Motor neuron (in vitro differentiated cells): ENCODE results near the gene PARP9. TPM values are rescaled to one million over a fixed set of nuclear protein-coding genes. Genes with fewer than 3 reads are reported as not detected.

Experiments
- ATAC-seq, 8 experiments: fragments of 200-7000 bp; cut with Tn5 transposase; replicated peaks in 6 of 8; 2 replicates each; pipeline ENCODE4 v1.8.0; 2021; ENCODE audit warnings: mild to moderate bottlenecking in 8 of 8, moderate library complexity in 8 of 8
- H3K27ac ChIP-seq, 2 donors: fragments of 250-450 bp; sonication (Bioruptor Pico); 2 replicates each; pipeline ENCODE4 v1.9.0; 2021; ENCODE audit warnings: antibody characterized with exemption in 2 of 2, mild to moderate bottlenecking in 2 of 2, moderate library complexity in 1 of 2
- H3K4me1 ChIP-seq, 2 donors: fragments of 250-450 bp; sonication (Bioruptor Pico); replicated peaks in 1 of 2; 2 replicates each; pipeline ENCODE4 v1.6.1; 2021; ENCODE audit warnings: antibody characterized with exemption in 2 of 2, mild to moderate bottlenecking in 2 of 2, moderate library complexity in 1 of 2
- H3K4me3 ChIP-seq, 5 donors: fragments of 250-450 bp; sonication (Bioruptor Pico); 2 replicates each; pipeline ENCODE4 v1.9.0; 2021; ENCODE audit warnings: antibody characterized with exemption in 5 of 5, mild to moderate bottlenecking in 5 of 5, moderate library complexity in 4 of 5
- WGBS, 10 experiments: fragments of 450-650 bp; shearing (Covaris generic); methylation state at CpG; one replicate each; pipeline ENCODE4 v1.0.0; 2022; 5-methylcytosine and 5-hydroxymethylcytosine counted together
- in situ Hi-C, 9 experiments: fragments of 400-800 bp; cut with MboI; loops; one replicate each; pipeline ENCODE4 v1.15.0; 2021; ENCODE audit warnings: low sequenced_read_pairs in 9 of 9, low pct_unique_long_range_greater_than_20kb in 2 of 9; ENCODE audit not compliant: unreplicated experiment in 9 of 9
- total RNA-seq, 8 experiments: library from RNA; unstranded; fragments of 300-600 nt; gene quantifications; 2 replicates each; pipeline versions ENCODE4 v1.2.3 to v1.2.4, GENCODE V29; 2022

Gene PARP9
- 100 to 1,000 TPM in 1 of 8 experiments, 10 to 100 TPM in 3, 1 to 10 TPM in 2, under 1 TPM in 2; 0.33 to 139 (median 9.8) TPM for total RNA-seq

DNA sequence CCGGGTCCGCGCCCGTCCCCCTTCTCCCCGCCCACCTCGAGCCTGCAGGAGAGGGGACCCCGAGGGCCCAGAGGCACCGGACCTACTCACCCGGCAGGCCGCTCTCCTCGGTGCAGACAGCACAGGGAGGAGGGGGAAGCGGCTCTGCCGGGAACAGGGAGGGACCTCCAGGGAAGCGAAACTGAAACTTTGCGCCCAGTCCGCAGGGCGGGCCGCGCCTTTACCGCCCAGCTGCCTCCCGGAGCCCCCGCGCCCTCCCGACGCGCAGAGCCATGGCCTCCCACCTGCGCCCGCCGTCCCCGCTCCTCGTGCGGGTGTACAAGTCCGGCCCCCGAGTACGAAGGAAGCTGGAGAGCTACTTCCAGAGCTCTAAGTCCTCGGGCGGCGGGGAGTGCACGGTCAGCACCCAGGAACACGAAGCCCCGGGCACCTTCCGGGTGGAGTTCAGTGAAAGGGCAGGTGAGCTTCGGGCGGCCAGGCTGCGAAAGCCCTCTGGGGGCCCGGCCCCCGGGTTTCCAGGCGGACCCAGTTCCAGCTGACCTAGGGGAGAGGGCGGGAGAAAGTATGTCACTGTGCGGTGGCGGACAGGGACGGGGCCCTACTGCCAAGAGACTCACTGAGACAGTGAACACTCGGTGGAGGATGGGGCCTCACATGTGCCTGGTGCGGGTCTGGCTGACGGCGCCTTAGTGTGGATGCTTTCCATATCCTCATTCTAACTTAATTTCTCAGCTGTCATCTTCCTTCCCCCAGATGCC lies at the start of gene PARP9, which contains the start of gene DTX3L:
TSS of gene PARP9 (minus strand) at position 146 of the 758 bp plus-strand sequence. CDS start 4,680 bp downstream, outside the sequence.
TSS of gene DTX3L (plus strand) at position 184 of the 758 bp plus-strand sequence. CDS start at position 273, 89 bp downstream.
- ATAC-seq = peak; percentile 90 to 96 (median 93)
- peaks cover 0 to 6% of the 10 kb centered on the region in 2 donors for H3K4me1 ChIP-seq
- in situ Hi-C loops = loop anchor here in 1 of 9 experiments (10.0 kb wide), 1 partner anchor 110 kb away; no protein-coding TSS in a partner anchor
- WGBS, 10 experiments = 0 to 21% (median 10%) methylated on average over 2 to 6 of the region's 56 CpGs; no CpG with 5 or more reads in 5 of the 10 experiments
- peak within 1 kb of the TSS in 1 of 2 donors; percentile 64 for H3K27ac ChIP-seq
- peak within 1 kb of the TSS; percentile 9 to 44 (median 34) for H3K4me3 ChIP-seq

- no peak overlapping the region for H3K4me3 ChIP-seq
- ATAC-seq = no peak
- no peak overlapping the region for H3K27ac ChIP-seq
- no peaks in the 10 kb centered on the region for H3K4me1 ChIP-seq
- 90 to 100% (median 96%) methylated on average over 2 to 5 of the region's 5 CpGs; no CpG with 5 or more reads in 1 of the 10 experiments for WGBS, 10 experiments
- in situ Hi-C loops = no loop called here
Measured at GRCh38 chr3:122612696-122613095, 48.6 kb upstream of the PARP9 start.

DNA sequence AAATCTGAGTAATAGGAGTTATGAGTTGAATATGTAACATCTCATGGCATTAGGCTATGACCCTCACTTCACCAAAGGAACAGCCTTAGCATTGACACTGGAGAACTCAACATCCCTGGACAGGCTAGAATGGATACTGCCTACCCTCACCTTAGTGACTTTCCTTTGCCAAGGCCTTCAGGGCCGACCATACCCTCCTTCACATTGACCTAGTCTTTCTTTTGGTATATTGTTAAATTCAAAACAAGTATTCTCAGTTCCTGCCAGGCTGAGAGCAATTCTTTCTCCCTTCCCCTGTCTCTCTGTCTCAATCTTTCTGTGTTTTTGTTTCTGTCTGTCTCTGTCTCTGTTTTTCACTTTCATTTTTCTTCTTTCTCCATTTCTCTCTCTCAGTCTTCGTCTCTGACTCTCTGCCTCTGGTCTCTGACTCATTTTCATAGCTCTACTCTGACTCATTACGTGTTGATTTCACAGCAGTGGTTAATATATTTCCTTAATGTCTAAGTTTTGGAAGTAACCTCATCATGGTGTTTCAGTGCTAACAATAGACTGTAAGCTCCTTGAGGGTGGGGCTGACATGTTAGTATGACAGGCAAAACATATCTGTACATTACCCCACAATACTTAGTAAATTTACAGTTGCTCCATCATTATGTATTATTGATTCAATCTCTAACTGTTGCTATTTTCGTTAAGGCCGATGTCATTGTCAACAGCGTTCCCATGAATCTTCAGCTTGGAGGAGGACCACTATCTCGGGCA lies 45.9 kb upstream of the PARP9 start:
- peak in 2 of 8 experiments; percentile 100 for ATAC-seq
- no peak overlapping the region for H3K27ac ChIP-seq
- H3K4me3 ChIP-seq = no peak overlapping the region
- H3K4me1 ChIP-seq = no peaks in the 10 kb centered on the region
- in situ Hi-C loops = no loop called here
- 30 to 85% (median 63%) methylated on average over 1 to 7 of the region's 7 CpGs for WGBS, 10 experiments

GRCh38 chr3:122608916-122609315 lies 44.8 kb upstream of the PARP9 start:
- no peaks in the 10 kb centered on the region for H3K4me1 ChIP-seq
- H3K4me3 ChIP-seq = no peak overlapping the region
- 67 to 100% (median 100%) methylated on average over 1 of the region's 1 CpG; no CpG with 5 or more reads in 2 of the 10 experiments for whole genome bisulfite sequencing, 10 experiments
- no peak overlapping the region for H3K27ac ChIP-seq
- in situ Hi-C loops = no loop called here
- ATAC-seq = no peak

- no peak for ATAC-seq
- Histone ChIP-seq H3K4me3 (no peak overlapping the region), H3K27ac (no peak overlapping the region), H3K4me1 (no peaks in the 10 kb centered on the region)
- WGBS, 10 experiments = 50 to 100% (median 74%) methylated on average over 1 to 4 of the region's 4 CpGs; no CpG with 5 or more reads in 3 of the 10 experiments
- in situ Hi-C loops = no loop called here
Measured at GRCh38 chr3:122606330-122606729, 42.2 kb upstream of the PARP9 start.

DNA sequence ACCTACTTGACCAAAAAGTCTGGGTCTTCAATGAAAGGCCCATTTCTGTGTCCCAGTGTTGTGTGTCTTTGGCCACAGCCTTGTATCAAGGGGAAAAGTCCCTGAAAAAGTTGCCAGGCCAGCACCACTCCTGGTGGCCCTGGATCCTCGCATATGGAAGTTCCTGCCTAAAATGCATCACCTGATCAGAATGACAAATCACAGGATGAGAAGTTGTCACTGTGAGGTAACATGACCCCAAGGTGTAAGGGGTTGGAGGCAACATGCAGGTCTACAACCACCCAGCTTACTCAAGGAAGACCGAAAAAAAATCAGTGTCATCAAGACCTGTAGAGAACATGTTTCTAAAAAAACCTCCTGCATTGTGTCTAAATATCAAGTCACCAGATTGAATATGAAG lies 39.0 kb upstream of the PARP9 start:
- Histone ChIP-seq H3K27ac (no peak overlapping the region), H3K4me3 (no peak overlapping the region), H3K4me1 (no peaks in the 10 kb centered on the region)
- ATAC-seq = no peak
- in situ Hi-C loops = no loop called here
- WGBS, 10 experiments = 65 to 100% (median 100%) methylated on average over 1 to 2 of the region's 2 CpGs; no CpG with 5 or more reads in 4 of the 10 experiments

- in situ Hi-C loops = no loop called here
- Histone ChIP-seq H3K27ac (no peak overlapping the region), H3K4me1 (no peaks in the 10 kb centered on the region), H3K4me3 (no peak overlapping the region)
- ATAC-seq = no peak
- 0 to 69% (median 58%) methylated on average over 1 to 5 of the region's 5 CpGs; no CpG with 5 or more reads in 1 of the 10 experiments for WGBS, 10 experiments
Measured at GRCh38 chr3:122602011-122602710, 38.1 kb upstream of the PARP9 start.

DNA sequence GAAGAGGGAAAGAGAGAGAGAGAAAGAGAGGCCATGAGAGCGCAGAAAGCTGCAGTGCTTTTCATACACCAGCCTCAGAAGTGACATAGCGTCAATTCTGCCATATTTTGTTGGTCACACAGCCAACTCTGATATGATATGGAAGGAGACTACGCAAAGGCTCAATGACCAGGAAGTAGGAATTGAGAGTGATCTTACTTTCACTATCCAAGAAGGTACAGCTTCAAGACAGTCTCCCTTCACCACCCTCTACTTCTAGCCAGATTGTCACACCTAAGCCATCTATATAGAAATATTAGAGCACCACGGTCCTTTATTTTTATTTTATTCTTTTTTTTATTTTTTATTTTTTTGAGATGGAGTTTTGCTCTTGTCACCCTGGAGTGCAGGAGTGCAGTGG lies 34.5 kb upstream of the PARP9 start:
- no peaks in the 10 kb centered on the region for H3K4me1 ChIP-seq
- in situ Hi-C loops = no loop called here
- no peak for ATAC-seq
- no peak overlapping the region for H3K4me3 ChIP-seq
- no peak overlapping the region for H3K27ac ChIP-seq
- 0 to 100% (median 61%) methylated on average over 1 to 4 of the region's 4 CpGs; no CpG with 5 or more reads in 2 of the 10 experiments for WGBS, 10 experiments

GRCh38 chr3:122598151-122598550 lies 34.1 kb upstream of the PARP9 start:
- in situ Hi-C loops = no loop called here
- Histone ChIP-seq H3K4me1 (no peaks in the 10 kb centered on the region), H3K4me3 (no peak overlapping the region), H3K27ac (no peak overlapping the region)
- 17 to 100% (median 85%) methylated on average over 1 to 3 of the region's 3 CpGs; no CpG with 5 or more reads in 3 of the 10 experiments for WGBS, 10 experiments
- no peak for ATAC-seq

GRCh38 chr3:122594025-122594424 lies 29.9 kb upstream of the PARP9 start:
- no peak for ATAC-seq
- Histone ChIP-seq H3K27ac (no peak overlapping the region), H3K4me1 (peaks cover 0 to 2% of the 10 kb centered on the region in 2 donors), H3K4me3 (no peak overlapping the region)
- in situ Hi-C loops = no loop called here

- in situ Hi-C loops = no loop called here
- ATAC-seq = peak in 3 of 8 experiments; percentile 49 to 58 (median 58)
- H3K4me1 ChIP-seq = peaks cover 0 to 2% of the 10 kb centered on the region in 2 donors
- WGBS, 10 experiments = 13 to 94% (median 38%) methylated on average over 1 to 2 of the region's 2 CpGs; no CpG with 5 or more reads in 1 of the 10 experiments
- H3K27ac ChIP-seq = peak overlapping the region in 1 of 2 donors; percentile 47
- no peak overlapping the region for H3K4me3 ChIP-seq
Measured at GRCh38 chr3:122590610-122591009, 26.5 kb upstream of the PARP9 start.

- 33 to 100% (median 64%) methylated on average over 1 to 5 of the region's 5 CpGs; no CpG with 5 or more reads in 1 of the 10 experiments for WGBS, 10 experiments
- ATAC-seq = no peak
- H3K4me1 ChIP-seq = peaks cover 0 to 2% of the 10 kb centered on the region in 2 donors
- in situ Hi-C loops = no loop called here
- no peak overlapping the region for H3K27ac ChIP-seq
- H3K4me3 ChIP-seq = no peak overlapping the region
Measured at GRCh38 chr3:122589297-122589696, 25.2 kb upstream of the PARP9 start.
